ENCODE results near the gene ZFY.

Gene ZFY

DNA sequence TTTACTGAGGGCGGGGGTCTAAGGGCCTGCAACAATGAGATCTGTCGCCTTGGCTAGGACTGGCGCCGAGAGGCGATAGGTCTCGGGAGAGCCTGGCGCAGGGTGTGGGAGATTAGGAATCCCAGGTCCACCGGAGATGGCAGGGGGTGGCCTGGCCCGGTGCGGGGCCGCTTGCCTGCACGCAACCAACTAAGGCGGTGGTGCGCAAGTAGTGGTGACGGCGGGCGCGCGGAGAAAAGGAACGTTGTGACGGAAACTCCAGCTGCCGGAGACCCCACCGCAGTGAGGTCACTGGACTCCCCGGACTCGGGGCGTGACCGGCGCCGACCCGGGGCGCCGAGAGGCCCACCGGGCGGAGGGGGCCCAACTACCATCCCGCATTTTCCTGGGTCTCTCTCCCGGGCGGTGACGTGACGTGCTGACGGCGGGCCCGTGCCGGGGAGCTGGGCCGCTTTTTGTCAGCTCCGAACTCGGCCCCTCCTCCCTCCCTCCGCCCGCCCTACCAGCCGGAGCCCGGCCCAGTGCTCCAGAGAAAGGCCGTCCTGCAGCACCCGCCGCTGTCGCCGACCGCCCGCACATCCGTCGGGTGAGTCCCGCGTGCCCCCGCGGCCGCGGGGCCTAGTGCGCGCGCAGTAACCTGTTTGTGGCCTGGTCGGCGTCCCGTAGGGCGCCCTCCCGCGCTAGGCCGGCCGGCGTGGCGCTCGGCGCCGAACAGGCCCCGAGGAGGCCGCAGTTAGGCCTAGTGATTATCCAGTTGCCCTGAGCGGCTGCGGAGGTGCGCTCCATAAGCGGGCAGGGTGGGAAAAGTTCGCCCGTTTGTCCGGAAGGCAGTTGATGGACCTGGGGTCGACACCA is at the start of gene ZFY:
ZFY (plus strand) TSS at position 521 of the 855 bp plus-strand sequence. CDS start 18,556 bp downstream, outside the sequence.
- no peak for DNase-seq

DNA sequence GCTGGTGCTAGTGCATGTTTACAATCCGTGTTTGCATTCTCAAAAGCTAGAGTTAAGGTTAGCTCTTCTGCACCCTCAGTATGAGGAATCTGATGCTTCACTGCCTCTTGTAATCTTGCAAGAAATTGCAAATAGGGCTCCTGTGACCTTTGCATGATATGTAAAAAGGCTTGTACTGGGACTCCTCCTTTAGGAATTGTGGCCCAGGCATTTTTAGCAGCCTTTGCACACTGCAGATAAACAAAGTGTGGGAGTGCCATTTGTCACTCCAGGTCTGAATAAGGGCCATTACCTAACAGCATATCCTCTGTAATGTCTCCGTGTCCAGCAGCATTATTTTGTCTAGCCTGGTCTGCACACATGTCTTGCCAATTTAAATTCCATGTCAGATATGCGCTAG is 49.3 kb upstream of the ZFY start:
- no peak for DNase-seq

DNA sequence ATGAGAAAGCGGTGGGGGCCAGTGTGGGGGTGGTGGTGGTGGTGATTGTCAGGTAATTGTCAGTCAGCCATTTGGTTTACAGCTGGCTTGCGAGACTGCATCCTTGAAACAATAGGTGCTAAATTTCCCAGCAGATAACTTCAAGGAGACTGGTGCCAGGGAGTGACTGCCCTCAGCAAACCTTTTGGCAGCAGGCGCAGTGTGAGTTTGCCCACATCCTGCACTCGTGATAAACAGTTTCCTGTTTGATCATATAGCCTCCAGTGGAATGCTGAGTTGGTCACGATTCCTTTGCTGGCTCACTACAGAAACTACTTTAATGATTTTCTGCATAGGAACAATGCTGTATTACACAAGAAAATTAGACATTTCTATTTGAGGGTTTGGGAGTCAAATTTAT is 47.8 kb upstream of the ZFY start:
- DNase-seq, result no peak

DNA sequence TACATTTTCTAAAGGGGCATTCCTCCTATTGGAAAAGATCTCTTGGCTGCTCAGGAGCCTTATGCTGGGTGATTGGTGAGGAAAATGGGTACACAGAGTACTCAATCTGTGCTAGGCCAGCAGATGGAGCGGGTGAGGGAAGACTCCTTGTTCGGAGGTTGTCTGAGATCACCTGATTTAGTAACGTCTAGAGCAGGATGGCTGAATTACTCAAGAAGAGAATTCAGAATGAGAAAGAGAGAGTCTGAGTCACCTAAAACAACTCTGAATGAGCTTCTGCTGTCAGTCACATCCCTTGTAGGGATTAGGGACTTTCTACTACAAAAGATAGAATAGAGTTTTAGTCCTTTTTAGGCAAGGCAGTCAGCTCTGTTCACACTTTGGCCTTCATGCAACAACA is 47.2 kb upstream of the ZFY start:
- no peak for DNase-seq

DNA sequence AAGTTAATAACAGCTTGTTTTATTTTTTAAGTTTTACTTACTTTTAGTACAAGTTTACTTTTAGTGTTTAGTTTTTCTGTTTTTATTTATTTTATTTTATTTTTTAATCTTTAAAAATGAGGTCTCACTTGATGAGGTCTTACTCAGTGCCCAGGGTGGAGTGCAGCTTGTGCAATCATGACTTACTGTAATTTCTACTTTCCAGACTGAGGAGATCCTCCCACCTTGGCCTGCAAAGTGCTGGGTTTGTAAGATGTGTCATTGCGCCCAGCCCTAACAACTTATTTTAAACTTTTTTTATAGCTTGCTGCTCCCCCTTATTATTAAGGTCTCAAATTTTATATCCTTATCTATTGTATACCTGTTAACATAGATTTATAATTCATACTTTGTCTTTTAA is 41.7 kb upstream of the ZFY start:
- no peak for DNase-seq

DNA sequence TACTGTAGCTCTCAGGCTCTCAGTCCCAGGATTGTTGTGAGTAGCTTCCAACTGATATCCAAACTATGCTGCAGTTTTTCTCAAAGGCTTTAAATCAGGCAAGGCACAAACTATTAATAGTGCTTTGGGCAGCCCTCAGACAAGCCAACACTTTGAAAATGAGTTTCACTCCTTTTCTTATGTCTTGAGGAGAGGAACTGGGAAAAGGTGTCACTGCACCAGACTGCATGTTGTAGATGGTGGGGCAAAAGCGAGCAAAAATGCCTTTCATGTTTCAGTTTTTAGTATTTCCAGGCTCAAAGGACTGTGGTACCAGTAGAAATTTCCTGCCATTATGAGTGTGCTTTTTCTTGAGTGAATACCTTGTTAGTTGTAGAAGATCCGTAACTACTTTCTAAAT is 39.1 kb upstream of the ZFY start:
- no peak for DNase-seq

DNA sequence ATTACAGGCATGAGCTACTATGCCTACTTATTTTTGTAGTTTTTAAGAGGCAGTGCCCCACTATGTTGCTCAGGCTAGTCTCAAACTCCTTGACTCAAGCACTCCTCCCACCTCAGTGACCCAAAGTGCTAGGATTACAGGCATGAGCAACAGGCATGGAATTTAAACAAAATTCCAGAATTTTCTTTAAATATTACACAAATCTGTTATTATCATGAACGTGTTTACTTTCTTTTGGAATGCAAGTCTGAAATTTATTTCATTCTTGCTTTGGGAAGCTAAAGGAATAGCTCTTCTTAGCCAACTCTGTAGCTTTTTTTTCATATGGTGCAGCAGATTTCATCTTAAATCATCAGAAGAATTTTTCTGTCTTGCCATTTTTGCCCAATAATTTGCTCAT is 27.8 kb upstream of the ZFY start:
- DNase-seq, result no peak

DNA sequence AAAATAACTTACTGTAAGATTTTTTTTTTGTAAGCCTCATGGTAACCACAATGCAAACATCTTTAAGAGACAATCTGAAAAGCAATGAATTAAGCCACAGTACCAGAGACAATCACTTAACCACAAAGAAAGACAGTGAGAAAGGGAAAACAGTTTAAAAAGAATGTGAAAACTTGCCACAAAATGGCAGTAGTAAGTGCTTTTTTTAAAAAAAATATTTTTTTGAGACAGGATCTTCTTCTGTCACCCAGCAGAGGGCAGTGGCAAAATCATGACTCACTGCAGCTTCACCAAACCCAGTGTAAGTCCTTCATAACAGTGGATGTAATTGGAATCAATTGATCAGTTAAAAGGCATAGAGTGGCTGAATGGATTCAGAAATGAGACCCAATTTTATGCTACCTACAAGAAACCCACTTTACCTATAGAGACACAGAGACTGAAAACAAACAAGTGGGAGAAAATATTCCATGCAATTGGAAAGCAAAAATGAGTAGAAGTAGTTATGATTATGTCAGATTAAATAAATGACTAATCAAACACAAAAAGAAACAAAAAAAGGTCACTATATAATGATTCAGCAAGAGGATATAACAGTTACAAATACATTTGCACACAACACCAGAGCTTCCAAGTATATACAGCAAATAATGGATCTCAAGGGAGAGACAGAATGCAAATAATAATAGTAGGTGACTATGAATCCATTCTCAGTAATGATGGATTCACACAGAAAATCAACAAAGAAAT is 21.9 kb upstream of the ZFY start:
- DNase-seq, result no peak

DNA sequence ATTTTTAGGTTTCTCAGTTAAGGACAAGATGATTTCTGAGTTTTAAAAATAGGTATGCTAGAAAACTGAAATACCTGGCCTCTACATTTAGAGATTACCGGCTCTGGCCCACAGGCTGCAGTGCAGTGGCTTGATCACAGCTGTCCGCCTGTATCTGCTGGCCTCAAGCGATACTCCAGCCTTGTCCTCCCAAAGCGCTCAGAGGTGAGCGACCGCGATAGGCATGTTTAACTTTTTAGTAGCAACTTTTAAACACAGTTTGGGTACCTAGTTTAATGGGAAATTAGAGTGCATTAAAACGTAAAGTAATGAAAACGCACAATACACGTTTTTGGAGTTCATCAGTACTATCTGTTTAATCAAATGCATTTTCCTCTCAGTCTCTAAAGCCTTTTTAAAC is 1.1 kb upstream of the ZFY start:
- DNase-seq, result no peak

DNA sequence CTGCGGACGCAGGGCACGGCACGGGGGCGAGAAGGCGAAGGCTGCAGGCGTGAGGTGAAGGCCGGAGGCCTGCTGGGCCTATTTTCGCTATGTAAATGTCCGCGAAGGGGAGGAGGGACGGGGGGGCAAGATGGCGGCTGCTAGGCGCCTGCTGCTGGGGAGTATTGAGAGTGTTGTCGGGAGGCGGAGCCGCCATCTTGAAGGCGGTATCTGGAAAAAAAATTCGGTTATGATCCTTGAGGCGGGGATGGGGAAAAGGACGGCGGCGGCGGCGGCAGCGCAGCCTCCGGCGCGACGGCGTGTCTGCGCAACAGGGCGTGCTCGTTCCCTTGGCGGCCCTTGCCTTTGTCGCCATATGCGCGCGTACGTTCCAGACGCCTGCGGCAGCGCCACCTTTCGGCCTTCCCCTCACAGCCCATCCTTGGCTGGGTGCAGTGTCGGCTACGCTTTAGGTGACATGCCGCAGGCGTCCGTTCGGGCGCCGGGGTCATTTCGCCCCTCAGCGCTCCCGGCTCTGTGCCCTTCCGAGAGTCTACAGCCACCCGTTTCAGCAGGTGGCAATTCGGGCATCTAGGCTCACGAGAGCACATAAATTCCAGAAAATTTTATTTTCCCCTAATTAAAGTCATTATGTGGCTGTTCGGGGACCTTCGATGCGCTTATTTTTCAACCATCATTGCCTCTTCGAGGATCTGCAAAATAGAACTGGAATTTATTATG is 695 bp downstream of the ZFY start:
- no peak for DNase-seq

DNA sequence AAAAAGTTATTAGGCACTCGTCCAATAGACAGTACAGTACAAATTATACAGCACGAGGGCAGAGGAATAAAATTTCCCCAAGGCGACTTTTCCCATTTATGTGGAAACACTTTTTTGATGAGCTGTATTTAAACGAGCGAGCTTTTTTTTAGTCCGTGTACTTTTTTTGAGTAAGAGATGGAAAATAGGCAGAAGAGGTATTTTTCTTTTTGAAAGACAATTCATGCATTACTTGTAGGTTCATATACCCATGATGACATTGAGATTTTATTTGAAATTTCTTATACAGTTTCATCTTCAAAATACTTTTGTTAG is 1.2 kb downstream of the ZFY start:
- DNase-seq, result no peak

DNA sequence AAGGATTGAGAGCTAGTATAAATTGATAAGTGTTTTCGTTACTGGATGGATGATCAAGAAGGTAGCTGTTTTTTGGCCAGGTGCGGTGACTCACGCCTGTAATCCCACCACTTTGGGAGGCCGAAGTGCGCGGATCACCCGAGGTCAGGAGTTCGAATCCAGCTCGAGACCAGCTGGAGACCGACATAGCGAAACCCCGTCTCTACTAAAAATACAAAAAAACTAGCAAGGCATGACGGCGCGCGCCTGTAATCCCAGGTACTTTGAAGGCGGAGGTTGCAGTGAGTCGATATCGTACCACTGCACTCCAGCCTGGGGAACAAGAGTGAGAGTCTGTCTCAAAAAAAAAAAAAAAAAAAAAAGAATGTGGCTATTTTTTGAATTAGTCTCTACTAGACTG is 2.0 kb downstream of the ZFY start:
- DNase-seq, result no peak

DNA sequence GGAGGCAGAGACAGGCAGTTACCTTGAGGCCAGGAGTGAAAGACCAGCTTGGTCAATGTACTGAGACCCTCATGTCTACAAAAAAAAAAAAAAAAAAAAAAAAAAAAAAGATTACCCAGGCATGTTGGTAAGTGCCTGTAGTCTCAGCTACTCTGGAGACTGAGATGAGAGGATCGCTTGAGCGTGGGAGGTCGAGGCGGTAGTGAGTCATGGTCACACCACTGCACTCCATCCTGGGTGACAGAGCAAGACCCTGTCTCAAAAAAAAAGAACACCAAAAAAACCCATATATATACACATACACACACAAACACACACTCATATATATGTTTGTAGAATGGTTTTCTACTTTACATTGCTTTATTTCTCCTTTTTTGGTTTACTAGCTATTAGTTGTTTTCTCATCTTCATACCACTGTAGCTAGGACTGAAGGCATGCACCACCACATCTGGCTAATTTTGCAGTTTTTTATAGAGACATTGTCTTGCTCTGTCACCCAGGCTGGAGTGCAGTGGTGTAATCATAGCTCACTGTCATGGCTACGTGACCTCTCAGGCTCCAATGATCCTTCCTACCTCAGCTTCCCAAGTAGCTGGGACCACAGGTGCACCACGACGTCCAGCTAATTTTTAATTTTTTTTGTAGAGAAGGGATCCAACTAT is 14.5 kb downstream of the ZFY start:
- DNase-seq, result no peak

DNA sequence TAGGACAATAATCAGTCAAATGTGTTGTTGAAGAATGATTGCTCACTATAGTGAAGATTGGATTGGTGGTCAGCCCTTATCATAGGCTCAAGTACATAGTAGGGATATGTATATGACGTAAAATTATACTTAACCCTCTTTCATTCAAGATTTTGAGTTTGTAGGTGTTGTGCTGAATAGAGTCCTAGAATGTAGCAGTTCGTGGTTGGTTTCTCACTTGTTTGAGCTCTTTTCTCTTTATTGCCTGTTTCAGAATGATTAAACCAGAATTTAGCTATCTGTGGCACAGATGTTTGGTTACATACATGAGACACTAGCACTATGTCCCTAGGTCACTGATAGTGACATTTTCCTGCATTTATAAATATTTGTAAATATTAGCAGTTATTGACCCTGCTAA is 15.5 kb downstream of the ZFY start:
- DNase-seq, result no peak

DNA sequence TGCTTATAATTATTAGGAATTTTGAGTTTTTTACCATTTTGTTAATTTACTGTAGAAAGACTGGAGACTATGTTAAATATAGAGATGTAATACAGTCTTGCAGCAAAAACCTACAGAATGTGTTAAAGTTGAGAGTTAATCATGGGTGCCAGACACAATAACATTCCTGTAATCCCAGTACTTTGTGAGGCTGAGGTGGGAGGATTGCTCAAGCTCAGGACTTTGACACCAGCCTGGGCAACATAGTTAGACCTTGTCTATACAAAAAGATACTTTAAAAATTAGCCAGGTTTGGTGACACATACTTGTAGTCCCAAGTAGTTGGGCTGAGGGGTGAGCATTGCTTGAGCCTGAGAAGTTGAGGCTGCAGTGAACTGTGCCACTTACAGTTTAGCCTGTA is 17.7 kb downstream of the ZFY start:
- no peak for DNase-seq

DNA sequence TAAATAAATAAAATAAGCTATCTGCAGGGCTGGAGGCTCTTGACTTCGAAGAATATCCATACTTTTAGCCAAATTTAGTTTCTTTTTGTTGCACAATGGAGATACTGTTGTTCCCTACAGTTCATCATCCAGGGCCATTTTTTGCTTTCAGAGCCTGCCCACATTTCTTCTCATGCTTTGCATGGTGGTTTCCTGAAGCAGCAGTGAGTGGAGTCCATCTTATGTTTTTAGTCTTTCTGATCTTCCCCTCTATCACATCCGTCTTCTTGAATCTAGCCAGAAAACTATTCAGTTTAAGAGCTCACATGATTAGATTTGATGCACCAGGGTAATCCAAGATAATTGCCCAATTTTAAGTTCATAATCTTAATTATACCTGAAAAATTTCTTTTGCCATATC is 19.6 kb downstream of the ZFY start:
- DNase-seq, result no peak

DNA sequence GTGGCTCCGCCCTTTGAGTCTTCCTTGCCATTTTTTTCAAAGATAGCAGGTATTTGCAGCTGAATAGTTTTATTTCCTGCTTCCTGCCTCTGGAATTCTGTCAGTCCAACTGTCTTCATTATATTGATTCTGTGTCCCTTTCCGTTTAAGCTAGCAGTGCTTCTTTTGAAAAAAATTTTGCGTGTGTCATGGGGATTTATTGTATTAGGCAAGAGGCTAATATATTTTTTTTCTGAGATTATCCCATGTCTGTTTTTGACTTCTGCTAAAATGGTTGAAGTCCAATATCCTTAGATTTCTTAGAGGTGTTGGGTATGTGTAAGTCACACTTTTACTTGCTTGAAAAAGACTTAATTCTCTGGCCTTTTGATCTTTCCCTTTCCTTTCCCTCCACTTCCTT is 20.4 kb downstream of the ZFY start:
- no peak for DNase-seq

DNA sequence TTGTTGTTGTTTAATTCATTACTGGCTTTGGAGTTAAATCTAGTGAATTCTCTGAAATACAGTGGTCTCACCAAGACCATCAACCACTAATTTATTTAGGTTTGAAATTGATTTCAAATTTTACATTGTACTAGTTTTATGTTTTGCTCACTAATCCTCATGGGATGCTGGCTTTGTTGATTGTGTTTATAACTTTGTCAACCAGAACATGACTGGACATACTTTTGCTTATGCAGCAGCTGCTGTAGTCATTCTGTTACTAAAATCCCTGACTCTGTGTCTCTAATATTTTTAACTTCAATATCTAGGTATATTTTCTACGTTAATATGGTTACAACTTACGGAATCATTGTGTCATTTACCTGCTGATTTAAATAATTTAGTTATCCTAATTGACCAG is 26.9 kb downstream of the ZFY start:
- no peak for DNase-seq

DNA sequence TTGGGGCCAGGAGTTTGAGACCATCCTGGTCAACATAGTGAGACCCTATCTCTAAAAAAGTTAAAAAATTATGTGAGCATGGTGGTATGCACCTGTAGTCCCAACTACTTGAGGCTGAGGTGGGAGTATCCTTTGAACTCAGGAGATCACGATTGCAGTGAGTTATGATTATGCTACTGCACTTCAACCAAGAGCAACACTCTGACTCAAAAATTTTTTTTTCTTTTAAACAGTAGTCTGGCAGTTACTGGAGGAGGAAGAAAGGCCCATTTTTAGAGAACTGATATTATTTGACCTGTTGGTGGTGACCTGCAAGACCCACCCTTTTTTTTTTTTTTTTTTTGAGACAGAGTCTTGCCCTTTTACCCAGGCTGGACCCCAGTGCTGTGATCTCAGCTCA is 29.6 kb downstream of the ZFY start:
- DNase-seq, result no peak

DNA sequence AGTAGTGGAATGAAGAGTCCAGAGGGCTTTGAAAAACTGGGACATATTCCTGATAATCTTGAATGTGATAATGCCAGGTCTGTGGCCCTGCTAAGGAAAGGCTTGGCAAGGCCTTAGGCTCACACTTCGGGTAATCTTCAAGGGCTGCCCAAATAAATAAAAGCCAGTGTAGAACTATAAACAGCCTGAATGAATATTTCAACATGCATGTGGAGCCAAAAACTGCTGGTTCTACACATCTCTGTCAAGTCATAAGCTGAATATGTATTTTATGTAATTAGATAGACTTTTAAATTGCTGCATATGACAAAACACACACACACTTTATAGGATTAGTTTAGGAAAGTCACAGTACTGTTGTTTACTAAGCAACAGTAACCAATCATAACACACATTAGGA is 30.4 kb downstream of the ZFY start:
- no peak for DNase-seq

DNA sequence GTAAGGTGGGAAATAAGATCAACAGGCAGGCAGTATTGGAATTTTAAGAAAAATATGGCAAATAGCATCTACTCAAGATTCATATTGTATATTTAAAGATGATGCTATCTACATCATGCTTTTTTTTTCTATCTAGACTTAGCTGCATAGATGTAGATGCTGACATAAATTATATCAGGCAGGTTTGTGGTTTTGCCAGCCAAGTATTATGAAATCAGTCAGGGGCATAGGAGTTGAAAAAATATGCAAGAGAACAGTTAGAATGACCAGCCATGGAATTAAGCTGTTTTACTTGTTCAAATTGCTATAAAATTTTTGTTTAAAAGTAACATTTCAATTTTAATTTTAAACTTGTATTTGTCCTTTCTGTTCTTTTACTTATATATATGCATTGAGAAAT is 34.4 kb downstream of the ZFY start:
- no peak for DNase-seq

DNA sequence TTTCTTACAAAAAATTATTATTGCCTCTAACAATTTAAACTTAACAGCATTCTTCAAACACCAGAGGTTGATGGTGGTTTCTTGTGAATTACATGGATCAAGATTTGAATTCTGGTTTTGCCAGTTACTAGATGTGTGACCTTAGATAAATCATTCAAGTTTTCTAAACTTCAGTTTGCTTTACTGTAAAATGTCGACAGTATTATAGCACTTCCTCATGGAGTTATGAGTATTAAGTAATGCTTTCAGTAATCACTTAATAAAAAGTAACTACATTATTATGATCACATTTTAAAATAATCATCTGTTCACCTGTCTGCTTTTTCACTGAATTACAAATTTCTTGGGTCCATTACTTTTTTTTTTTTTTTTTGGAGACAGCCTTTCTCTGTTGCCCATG is 37.5 kb downstream of the ZFY start:
- no peak for DNase-seq

DNA sequence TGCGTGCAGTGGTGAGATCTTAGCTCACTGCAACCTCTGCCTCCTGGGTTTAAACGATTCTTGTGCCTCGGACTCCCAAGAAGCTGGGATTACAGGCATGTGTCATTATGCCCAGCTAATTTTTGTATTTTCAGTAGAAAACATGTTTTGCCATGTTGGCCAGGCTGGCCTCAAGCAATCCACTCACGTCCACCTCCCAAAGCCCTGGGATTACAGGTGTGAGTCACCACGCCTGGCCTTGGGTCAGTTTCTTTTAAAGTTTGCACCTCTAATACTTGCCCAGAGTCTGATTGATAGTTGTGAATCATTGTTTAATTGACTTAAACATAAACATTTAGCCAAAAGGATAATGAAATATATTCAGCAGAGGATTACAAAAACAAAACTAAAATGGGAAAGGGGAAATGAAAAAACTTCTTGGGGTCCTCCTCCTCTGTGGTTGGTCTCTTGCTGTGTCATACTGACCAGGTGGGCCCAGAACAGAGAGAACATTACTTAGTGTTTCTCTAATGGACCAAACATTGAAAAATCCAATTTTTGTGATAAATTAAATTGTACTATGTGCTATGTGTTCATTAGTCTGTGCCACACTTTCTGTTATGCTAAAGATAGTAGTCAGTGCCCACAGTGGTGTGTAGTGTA is 38.0 kb downstream of the ZFY start:
- DNase-seq, result no peak
